SK-N-SH (cell line): ENCODE data around the gene DDX25. TPM values are rescaled to one million over a fixed set of nuclear protein-coding genes. Genes with fewer than 3 reads are reported as not detected.

ENCODE experiments used
- CTCF ChIA-PET: fragments of 300-600, 350-600 bp; formaldehyde crosslinking; extraction: SDS; loops from one replicate; lab custom pipeline; 2021; lab: Yijun Ruan, JAX
- POLR2A ChIA-PET: fragments of 350-600 bp; sonication (Branson Sonifier 250); formaldehyde crosslinking; extraction: SDS; loops from one replicate; lab custom pipeline; 2020; ENCODE audit warnings: antibody characterized with exemption, inconsistent platforms; lab: Yijun Ruan, JAX
- DNase-seq: peaks from one replicate; pipeline ENCODE4 v3.0.0; 2012
- H2AFZ ChIP-seq: fragments of 200-600 bp; sonication (generic); 2 replicates; pipeline ENCODE4 v1.8.1; 2016; ENCODE audit warnings: antibody characterized with exemption, mild to moderate bottlenecking, low read depth
- H3F3A ChIP-seq: fragments of 200-600 bp; sonication (generic); replicated peaks from 2 replicates; pipeline ENCODE3; 2016; ENCODE audit warnings: antibody characterized with exemption, mild to moderate bottlenecking; ENCODE audit not compliant: insufficient read depth
- H3K27ac ChIP-seq, 2 experiments: fragments of 200-500 bp in 1 of 2; fragments of 200-600 bp in 1 of 2; sonication (Bioruptor generic) in 1 of 2; sonication (generic), shearing (Covaris generic) in 1 of 2; 2 replicates each; pipeline versions ENCODE4 v1.5.1 to v1.6.1; 2014 to 2016; ENCODE audit warnings: low read depth in 2 of 2, inconsistent platforms in 1 of 2, low read length in 1 of 2, mild to moderate bottlenecking in 1 of 2, mixed read lengths in 1 of 2
- H3K27me3 ChIP-seq: fragments of 200-600 bp; sonication (generic), shearing (Covaris generic); 2 replicates; pipeline ENCODE4 v1.6.1; 2016; ENCODE audit warnings: mixed run types; ENCODE audit not compliant: insufficient read depth
- H3K36me3 ChIP-seq, 2 experiments: fragments of 200-500 bp in 1 of 2; fragments of 200-600 bp in 1 of 2; sonication (Bioruptor generic) in 1 of 2; sonication (generic) in 1 of 2; replicated peaks in 1 of 2; 2 replicates each; pipeline versions ENCODE3 to v1.5.1; 2014 to 2016; ENCODE audit warnings: low read length in 1 of 2, mild to moderate bottlenecking in 1 of 2; ENCODE audit not compliant: insufficient read depth in 2 of 2, control insufficient read depth in 1 of 2
- H3K4me1 ChIP-seq, 2 experiments: fragments of 200-500 bp in 1 of 2; fragments of 200-600 bp in 1 of 2; sonication (Bioruptor generic) in 1 of 2; sonication (generic), shearing (Covaris generic) in 1 of 2; 2 replicates each; pipeline versions ENCODE4 v1.5.1 to v1.6.1; 2014 to 2016; ENCODE audit warnings: low read depth in 1 of 2, low read length in 1 of 2, mixed run types in 1 of 2; ENCODE audit not compliant: insufficient read depth in 2 of 2, control insufficient read depth in 1 of 2
- H3K4me2 ChIP-seq: fragments of 200-600 bp; sonication (generic), shearing (Covaris generic); 2 replicates; pipeline ENCODE4 v1.6.1; 2017; ENCODE audit warnings: mixed run types
- H3K4me3 ChIP-seq, 2 experiments: fragments of 200-500 bp in 1 of 2; fragments of 200-600 bp in 1 of 2; sonication (Bioruptor generic) in 1 of 2; sonication (generic), shearing (Covaris generic) in 1 of 2; 2 replicates each; pipeline versions ENCODE4 v1.5.1 to v1.8.1; 2014 to 2016; ENCODE audit warnings: low read depth in 2 of 2, inconsistent platforms in 1 of 2, low read length in 1 of 2, mild to moderate bottlenecking in 1 of 2, mixed read lengths in 1 of 2, moderate library complexity in 1 of 2
- H3K79me2 ChIP-seq: fragments of 200-600 bp; sonication (generic); 2 replicates; pipeline ENCODE4 v1.8.1; 2017; ENCODE audit warnings: mild to moderate bottlenecking; ENCODE audit not compliant: insufficient read depth
- H3K9ac ChIP-seq: fragments of 200-600 bp; sonication (generic); 2 replicates; pipeline ENCODE4 v1.6.1; 2017; ENCODE audit warnings: mixed run types
- H3K9me2 ChIP-seq: fragments of 200-600 bp; sonication (generic); 2 replicates; pipeline ENCODE4 v1.6.1; 2017; ENCODE audit warnings: mixed run types
- H3K9me3 ChIP-seq: fragments of 200-600 bp; sonication (generic); 2 replicates; pipeline ENCODE4 v1.6.1; 2017; ENCODE audit warnings: mixed run types, mild to moderate bottlenecking, moderate library complexity
- H4K20me1 ChIP-seq: fragments of 200-600 bp; sonication (generic); 2 replicates; pipeline ENCODE4 v1.6.1; 2017; ENCODE audit warnings: mild to moderate bottlenecking, mixed run types; ENCODE audit not compliant: insufficient read depth
- CHD2 ChIP-seq: fragments of 150-350 bp; IDR thresholded peaks from 2 replicates; pipeline ENCODE4 v1.6.1; 2018; ENCODE audit warnings: low read length; ENCODE audit not compliant: partially characterized antibody
- FOXJ3 ChIP-seq: sonication (generic); formaldehyde crosslinking; IDR thresholded peaks from 2 replicates; pipeline ENCODE4 v1.5.1; 2020; ENCODE audit warnings: mild to moderate bottlenecking, missing genetic modification reagents
- GABPA ChIP-seq: IDR thresholded peaks from 2 replicates; pipeline ENCODE4 v1.4.0; 2012; ENCODE audit warnings: low read depth, mild to moderate bottlenecking
- MXI1 ChIP-seq: IDR thresholded peaks from 2 replicates; pipeline ENCODE4 v1.6.1; 2012; ENCODE audit warnings: mild to moderate bottlenecking, low read depth, low read length, improper control_type of control experiment
- NFIC ChIP-seq: IDR thresholded peaks from 2 replicates; pipeline ENCODE4 v1.4.0; 2012; ENCODE audit warnings: borderline replicate concordance
- NRF1 ChIP-seq: IDR thresholded peaks from 2 replicates; pipeline ENCODE4 v1.6.1; 2012; ENCODE audit warnings: low read depth, mild to moderate bottlenecking, low read length
- REST ChIP-seq: IDR thresholded peaks from 2 replicates; pipeline ENCODE4 v1.6.1; 2012; ENCODE audit warnings: mild to moderate bottlenecking, low read depth, low read length, moderate library complexity
- RFX5 ChIP-seq: IDR thresholded peaks from 2 replicates; pipeline ENCODE4 v1.6.1; 2012; ENCODE audit warnings: mild to moderate bottlenecking, improper control_type of control experiment, low read length
- SIN3A ChIP-seq: IDR thresholded peaks from 2 replicates; pipeline ENCODE4 v1.6.1; 2012; ENCODE audit warnings: low read depth, mild to moderate bottlenecking, low read length, moderate library complexity, borderline replicate concordance
- TAF1 ChIP-seq: IDR thresholded peaks from 2 replicates; pipeline ENCODE4 v1.6.1; 2012; ENCODE audit warnings: low read depth, mild to moderate bottlenecking, low read length, moderate library complexity, borderline replicate concordance
- TEAD4 ChIP-seq: IDR thresholded peaks from 2 replicates; pipeline ENCODE4 v1.4.0; 2012; ENCODE audit warnings: mild to moderate bottlenecking, borderline replicate concordance; ENCODE audit not compliant: insufficient read depth
- YY1 ChIP-seq: IDR thresholded peaks from 2 replicates; pipeline ENCODE4 v1.4.0; 2012; ENCODE audit warnings: low read depth, mild to moderate bottlenecking
- WGBS: methylation state at CpG from one replicate; pipeline ENCODE4 v1.1.6; 2017; ENCODE audit warnings: low lambda C conversion rate; 5-methylcytosine and 5-hydroxymethylcytosine counted together
- polyA plus RNA-seq, 3 experiments: library from polyadenylated mRNA; depleted of rRNA; stranded (reverse); fragments of >200 nt; gene quantifications; 2 replicates each; pipeline ENCODE4 v1.2.3, GENCODE V29; 2012
- TF ChIP-seq, protein P1 (sequence below): fragments of 200-600 bp; sonication (generic); IDR thresholded peaks from 2 replicates; pipeline ENCODE4 v1.6.1; 2017; ENCODE audit warnings: antibody characterized with exemption, mild to moderate bottlenecking, moderate library complexity

Gene DDX25
- polyA plus RNA-seq, 1 of the 3 experiments (the other 2 are of a cell fraction), result 0.12 TPM

DNA sequence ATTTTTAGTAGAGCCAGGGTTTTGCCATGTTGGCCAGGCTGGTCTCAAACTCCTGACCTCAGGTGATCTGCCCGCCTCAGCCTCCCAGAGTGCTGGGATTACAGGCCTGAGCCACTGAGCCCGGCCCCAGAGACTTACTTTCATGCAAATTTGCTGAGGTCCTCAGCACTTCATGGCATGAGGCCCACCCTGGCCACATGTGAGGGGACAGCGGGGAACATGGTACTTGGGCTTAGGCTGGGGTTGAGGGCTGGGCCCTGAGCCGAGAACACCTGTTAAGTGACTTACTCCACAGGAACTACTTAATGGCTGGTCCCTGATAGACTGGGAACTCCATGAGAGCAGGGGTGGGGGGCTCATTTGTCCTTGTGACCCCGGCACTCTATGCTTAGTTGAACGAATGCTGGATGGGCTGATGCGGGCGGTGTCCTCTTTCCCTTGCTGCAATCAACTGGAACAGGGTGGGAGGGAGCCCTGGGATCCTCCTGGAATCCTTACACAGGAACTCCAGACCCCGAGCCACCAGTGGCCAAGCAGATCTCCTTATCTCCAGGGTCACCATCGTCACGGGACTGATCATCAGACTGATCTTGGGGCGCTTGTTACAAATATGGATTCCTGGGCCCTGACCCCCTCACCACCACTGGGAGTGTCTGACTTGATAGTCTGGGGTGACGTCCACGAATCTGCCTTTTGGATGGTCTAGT, 42.6 kb downstream of the DDX25 start:
- Histone ChIP-seq H3K4me2 (no peak overlapping the region), H3F3A (no peaks in the 10 kb centered on the region), H3K36me3 (no peaks in the 10 kb centered on the region), H3K9me3 (no peaks in the 10 kb centered on the region), H3K4me1 (peaks cover 0 to 39% of the 10 kb centered on the region in 2 experiments; a peak in 1 of 4 replicates), H3K79me2 (no peaks in the 10 kb centered on the region), H3K9ac (no peak overlapping the region), H3K27ac (no peak overlapping the region), H2AFZ (no peak overlapping the region), H3K4me3 (no peak overlapping the region), H3K27me3 (no peaks in the 10 kb centered on the region), H4K20me1 (no peaks in the 10 kb centered on the region), H3K9me2 (no peaks in the 10 kb centered on the region)
- no peak for DNase-seq
- CTCF ChIA-PET, result interaction anchor here (1.0 to 1.1 kb wide), 2 partner anchors 10 to 19 kb away, joined by 3 read pairs; no protein-coding TSS in a partner anchor
- 76% methylated on average over 7 of the region's 14 CpGs for WGBS
- POLR2A ChIA-PET, result no interaction called here
- TF ChIP-seq REST, result no peak
- no peak for TF ChIP-seq GABPA
- TF ChIP-seq, protein P1, sequence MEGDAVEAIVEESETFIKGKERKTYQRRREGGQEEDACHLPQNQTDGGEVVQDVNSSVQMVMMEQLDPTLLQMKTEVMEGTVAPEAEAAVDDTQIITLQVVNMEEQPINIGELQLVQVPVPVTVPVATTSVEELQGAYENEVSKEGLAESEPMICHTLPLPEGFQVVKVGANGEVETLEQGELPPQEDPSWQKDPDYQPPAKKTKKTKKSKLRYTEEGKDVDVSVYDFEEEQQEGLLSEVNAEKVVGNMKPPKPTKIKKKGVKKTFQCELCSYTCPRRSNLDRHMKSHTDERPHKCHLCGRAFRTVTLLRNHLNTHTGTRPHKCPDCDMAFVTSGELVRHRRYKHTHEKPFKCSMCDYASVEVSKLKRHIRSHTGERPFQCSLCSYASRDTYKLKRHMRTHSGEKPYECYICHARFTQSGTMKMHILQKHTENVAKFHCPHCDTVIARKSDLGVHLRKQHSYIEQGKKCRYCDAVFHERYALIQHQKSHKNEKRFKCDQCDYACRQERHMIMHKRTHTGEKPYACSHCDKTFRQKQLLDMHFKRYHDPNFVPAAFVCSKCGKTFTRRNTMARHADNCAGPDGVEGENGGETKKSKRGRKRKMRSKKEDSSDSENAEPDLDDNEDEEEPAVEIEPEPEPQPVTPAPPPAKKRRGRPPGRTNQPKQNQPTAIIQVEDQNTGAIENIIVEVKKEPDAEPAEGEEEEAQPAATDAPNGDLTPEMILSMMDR, result no peak
- TF ChIP-seq MXI1, result no peak
- TF ChIP-seq YY1, result no peak
- no peak for TF ChIP-seq RFX5
- TF ChIP-seq NRF1, result no peak
- TF ChIP-seq TEAD4, result no peak
- no peak for TF ChIP-seq TAF1
- TF ChIP-seq NFIC, result no peak
- TF ChIP-seq SIN3A, result no peak
- TF ChIP-seq CHD2, result no peak
- TF ChIP-seq FOXJ3, result no peak
